ENCODE data around the gene HECA.
"Not testable (repeated sequence)": the region's sequence is repeated elsewhere in the genome, so short reads cannot be mapped to it uniquely, and the experiment has no call there.

HECA gene

DNA sequence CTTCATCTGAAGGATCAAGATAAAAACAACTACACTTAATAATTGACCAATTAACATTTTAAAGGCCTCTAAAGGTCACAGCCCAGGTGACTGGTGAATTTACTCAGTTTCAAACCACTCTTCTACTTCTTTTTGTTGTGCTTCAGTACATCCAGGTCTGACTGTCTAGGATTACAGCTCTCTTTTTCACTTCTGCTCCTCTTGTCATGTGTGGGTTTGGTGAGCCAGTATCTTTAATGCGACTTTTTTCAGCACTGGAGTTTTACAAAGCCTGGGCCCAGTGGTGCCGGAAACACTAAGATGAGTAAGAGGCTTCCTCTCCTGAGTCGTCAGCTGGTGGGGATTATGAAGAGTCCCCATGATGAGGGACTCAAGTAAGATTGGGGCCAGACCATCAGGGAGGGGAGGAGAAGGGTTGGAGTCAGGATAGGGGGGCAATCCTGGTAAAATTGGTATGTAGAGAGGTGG is 27.0 kb downstream of the HECA start:
- peak; percentile 79 for DNase-seq

DNA sequence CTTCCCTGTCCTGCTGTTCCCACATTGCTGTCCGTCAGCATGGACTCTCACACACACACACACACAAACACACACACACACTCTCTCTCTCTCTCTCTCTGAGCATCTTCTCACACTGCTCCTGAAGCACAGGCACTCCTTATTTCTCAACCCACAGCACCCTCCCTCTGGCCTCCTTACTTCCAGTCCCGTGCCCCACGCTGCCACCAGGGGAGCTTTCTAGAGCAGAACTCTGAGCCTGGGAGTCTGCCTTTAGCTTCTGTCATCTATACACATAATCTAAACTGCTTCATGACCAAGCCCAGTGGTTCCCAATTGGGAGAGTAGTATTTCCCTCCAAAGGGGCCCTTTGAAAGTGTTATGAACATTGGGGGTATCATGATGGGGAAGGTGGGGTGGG is 29.1 kb downstream of the HECA start:
- DNase-seq: no peak

DNA sequence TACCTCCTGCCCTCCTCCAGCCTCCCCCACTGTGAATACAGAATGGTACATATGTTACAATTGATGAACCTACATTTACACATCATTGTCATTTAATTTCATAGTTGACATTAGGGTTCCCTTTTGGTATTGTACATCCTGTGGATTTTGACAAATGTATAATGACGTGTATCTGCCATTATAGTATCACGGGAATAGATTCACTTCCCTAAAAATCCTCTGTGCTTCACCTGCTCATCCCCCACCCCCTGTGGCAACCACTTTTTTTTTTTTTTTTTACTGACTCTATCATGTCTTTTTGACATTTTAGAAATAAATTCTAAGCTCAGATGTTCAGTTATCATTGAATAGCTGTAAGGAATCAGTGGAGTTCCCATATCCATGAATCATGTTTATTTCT is 30.4 kb downstream of the HECA start:
- DNase-seq: no peak

DNA sequence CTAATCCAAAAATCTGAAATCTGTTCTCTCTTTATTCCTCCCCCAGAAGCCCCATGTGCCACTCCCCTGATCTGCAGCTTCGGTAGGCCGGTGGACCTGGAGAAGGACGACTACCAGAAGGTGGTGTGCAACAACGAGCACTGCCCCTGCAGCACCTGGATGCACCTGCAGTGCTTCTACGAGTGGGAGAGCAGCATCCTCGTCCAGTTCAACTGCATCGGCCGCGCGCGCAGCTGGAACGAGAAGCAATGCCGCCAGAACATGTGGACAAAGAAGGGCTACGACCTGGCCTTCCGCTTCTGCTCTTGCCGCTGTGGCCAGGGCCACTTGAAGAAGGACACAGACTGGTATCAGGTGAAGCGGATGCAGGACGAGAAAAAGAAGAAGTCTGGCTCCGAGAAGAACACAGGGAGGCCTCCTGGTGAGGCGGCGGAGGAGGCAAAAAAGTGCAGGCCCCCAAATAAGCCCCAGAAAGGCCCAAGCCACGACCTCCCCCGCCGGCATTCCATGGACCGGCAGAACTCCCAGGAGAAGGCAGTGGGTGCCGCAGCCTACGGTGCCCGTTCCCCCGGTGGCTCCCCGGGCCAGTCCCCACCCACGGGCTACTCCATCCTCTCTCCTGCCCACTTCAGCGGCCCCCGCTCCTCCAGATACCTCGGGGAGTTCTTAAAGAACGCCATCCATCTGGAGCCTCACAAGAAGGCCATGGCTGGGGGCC is 31.5 kb downstream of the HECA start:
- DNase-seq: no peak

DNA sequence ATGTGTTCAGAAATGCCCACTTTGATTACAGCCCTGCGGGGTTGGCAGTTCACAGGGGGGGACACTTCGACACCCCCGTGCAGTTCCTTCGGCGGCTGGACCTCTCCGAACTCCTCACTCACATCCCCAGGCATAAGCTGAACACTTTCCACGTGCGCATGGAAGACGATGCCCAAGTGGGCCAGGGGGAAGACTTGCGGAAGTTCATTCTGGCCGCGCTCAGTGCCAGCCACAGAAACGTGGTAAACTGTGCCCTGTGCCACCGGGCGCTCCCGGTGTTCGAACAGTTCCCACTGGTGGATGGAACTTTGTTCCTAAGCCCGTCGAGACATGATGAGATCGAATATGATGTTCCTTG is 32.1 kb downstream of the HECA start:
- DNase-seq: no peak

DNA sequence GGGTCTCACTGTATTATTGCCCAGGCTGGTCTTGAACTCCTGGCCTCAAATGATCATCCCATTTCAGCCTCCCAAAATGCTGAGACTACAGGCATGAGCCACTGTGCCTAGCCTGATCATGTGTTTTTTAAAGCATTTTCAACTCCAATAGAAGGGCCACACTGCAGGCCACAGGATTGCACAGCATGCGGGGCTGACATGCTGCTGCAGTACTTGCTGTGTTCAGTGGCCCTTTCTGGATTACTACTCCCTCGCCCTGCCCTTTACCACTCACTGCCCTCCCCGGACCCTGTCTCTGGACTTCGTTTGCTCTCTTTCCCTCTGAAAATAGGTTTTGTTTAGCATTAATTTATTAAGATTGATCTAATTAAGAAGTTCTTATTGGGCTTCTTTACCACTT is 37.3 kb downstream of the HECA start:
- DNase-seq: no peak

DNA sequence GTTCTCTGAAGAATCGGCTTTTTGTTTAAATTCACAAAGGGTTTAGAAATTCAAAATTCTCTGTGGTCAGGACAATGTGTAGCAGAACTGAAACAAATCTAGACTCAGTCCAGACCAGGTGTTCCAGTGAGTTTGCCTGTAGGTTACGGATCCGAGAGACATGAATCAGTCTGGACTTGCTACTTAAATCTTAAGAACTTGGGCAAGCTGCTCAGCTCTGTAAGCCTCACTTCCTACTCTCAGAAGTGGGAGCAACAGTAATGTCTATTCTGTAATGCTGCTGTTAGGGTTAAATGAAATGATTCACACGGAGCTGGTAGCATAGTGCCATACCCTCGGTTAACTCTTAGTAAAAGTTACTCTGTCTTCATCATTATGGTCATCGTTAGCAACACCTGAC is 37.7 kb downstream of the HECA start:
- no peak for DNase-seq

DNA sequence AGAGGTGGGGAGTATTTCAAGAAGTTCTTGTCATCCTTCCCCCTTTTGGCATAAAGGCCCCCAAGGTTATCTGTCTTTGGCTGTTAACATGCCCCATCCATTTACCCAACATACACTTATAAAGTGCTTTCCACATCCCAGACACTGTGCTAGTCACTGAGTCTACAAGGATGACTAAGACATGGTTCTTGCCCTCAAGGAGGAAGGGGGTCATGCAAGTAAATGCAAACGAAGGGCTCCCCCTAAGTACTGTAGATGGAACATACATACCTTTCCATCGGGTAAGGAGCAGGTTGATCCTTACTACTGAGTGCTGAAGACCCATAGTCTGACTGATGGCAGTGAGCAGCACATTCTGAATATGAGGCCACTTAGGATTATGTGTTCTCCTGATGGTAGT is 38.3 kb downstream of the HECA start:
- peak; percentile 57 for DNase-seq

DNA sequence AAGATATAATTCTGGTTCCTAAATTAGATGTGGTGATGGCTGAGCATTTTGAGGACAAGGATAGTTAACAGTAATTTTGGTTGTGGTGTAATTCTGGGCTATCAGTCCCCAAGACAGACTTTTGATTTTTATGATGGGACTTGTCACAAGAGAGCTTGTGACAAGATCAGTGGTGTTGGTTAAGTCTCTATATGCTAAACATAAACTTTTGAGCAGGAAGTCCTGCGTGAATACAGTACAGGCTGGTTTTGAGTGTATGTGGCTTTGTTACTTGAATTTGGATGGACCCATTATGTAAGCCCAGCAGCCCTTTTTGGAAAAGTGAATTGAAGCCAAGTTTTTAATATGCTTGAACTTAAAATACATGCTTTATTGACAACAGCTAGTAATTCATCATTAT is 38.9 kb downstream of the HECA start:
- no peak for DNase-seq

DNA sequence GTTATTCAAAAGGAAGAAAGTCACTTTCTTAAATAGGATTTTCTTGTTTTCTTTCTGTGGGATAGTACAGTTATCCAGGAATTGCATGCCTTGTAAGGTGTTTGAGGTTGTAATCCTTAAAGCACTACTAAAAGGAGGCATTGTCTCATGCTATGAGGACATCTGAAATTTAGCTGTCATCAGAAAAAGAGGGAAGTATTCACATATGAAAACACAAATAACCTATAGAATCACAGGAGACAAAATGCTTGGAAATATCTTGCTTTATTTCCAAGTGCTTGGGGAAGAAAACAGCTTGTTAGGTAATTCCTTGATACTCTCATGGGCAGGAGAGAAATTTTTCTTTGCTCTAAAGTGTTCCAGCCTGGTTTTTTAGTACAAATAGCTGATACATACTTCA is 40.1 kb downstream of the HECA start:
- DNase-seq: no peak

DNA sequence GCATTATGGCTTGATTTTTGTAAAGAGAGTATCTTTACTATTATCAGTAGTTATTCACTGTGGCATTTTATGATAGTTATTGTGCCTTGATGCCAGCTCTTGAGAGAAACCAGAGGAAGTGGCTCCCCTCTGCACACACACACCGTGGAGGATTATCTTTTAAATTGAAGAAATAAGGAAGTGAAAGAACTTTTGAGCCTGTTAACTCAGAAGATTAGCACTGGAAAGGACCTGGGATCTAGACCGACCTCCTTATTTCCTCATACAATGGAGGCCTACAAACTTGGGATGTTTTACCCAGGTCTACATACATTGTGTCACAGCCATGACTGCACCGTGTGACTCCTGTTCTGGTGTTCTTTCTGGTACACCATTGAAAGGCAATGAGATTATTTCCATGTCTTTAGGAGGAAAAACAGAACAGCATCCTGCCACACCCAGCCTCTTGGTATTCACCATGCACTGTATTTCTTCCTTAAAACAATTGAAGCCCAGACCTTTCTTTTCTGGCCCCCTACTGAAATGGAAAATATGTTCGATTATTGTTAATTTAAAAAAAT is 40.6 kb downstream of the HECA start:
- no peak for DNase-seq

DNA sequence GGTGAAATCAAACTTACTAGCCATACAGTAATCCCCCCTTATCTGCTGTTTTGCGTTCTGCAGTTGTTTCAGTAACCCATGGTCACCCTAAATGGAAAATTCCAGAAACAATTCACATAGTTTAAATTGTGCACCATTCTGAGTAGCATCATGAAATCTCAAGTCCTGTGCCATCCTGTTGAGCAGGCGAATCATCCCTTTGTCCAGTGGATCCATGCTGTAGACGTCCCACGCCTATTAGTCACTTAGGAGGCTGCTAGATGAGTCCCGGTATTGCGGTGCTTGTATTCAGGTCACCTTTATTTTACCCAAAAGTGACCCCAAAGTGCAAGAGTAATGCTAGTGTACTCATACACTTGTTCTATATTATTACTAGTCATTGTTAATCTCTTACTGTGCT is 46.4 kb downstream of the HECA start:
- DNase-seq: no peak

DNA sequence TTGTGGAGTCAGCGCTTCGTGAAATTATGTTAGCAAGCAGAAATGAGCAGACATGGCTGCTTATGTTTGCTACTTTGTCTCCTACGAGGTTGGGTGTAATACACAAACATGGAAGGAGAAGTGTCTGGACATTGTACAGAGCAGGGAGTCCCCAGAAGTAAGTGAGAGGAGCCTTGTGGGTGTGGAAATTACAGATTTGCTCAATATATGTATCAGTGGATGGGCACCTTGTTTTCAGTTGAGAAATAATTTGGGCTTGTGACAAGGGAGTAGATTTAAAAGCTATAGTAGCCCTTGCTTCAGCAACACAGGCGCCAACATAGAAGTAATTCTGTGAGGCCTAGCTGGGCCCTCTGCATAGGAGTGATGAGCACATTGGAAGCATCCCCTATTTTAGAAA is 49.2 kb downstream of the HECA start:
- DNase-seq: no peak

DNA sequence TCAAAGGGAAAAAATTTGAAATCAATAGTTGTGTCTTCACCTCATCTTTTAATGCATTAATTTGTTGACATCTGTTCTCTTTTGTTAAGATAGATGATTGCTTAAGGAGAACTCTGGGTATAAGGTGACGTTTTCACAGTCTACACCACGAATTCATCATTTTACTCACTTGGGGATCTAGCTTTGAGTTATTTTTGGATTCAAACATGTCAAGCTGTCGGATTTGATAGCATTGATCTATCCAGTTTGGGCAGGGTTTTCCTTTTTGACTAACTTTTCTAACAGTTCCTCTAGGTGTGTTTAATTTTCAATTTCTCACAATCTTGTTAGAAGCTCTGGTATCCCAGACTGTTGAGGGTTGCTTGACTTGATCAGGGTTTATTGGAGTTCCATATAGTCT is 49.6 kb downstream of the HECA start:
- DNase-seq: no peak

DNA sequence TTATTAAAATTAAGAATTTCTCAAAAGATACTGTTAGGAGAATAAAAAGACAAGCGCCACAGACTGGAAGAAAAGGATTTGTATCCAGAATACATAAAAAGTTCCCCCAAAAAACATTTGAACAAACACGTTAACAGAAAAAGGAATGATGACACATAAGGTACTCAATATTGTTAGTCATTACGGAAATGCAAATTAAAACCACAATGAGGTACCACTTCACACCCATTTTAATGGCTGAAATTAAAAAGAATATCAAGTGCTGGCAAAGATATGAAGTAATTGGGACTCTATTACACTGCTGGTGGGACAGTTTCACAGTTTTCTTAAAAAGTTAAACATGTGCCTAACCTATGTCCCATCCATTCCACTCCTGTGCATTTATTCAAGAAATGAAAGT is 51.4 kb downstream of the HECA start:
- DNase-seq: no peak

DNA sequence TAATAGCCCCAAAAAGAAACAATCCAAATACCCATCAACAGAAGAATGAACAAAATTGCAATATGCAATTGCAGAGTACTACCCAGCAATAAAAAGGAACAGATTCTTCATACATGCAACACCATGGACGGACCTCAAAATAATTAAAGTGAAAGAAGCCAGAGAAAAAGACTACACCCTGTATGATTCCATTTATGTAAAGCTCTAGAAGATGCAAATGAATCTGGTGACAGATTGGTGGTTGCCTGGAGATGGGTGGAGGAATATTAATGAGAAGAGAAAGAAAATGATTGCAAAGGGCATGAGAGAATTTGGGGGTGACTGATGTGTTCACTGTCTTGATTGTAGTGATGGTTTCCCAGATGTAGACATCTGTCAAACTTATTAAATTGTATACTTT is 51.8 kb downstream of the HECA start:
- DNase-seq: no peak

DNA sequence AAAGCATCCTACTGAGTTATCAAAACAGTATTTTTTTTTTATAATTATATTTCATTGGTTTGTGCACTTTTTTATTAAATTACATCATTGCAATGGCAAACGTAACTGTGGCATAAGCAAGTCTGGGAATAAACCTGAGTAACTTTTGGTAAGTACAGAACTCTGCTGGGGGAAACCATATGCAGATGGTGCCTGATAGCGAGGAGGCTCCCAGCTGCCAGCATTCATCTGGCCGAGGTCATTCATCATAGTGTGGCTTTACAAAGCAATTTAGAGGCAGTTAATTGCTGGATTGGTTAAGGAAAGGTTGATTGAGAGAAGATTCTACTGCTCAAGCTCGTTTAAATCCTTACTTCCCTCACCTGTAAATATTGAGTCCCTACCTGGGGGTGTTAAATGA is 52.6 kb downstream of the HECA start:
- no peak for DNase-seq

DNA sequence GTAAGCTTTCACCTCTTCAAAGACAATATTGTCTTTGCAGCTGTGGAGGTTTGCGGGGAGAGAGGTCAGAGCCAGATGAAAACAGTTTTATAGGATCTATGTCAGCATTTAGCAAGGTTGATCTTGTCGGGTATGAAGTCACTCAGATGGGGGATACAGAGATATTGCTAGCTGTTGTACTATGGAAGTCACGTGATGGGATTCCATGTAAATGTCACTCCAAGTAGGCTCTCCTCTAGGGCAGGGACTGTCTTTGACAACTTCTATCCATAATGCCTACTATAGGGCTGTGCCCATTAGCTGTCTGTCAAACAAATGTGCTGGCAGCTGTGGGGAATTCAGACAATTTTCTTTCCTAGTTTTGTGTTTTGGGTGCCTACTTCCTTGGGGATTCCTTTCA is 54.8 kb downstream of the HECA start:
- DNase-seq: no peak

DNA sequence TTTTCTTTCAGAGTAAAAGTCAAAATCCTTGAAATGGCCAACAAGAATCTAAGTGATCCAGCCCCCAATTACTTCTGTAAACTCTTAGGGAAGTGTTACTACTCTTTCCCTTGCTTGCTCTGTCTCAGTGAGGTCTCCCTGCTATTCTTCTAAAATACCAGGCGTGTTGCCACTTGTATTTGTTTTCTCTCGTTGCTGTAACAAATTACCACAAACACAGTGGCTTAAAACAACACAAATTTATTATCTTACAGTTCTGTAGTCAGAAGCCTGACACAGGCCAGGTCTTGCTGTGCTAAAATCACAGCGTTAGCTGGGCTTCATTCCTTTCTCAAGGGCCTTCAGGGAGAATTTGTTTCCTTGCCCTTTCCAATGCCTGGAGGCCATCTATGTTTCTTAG is 59.9 kb downstream of the HECA start:
- DNase-seq: no peak

DNA sequence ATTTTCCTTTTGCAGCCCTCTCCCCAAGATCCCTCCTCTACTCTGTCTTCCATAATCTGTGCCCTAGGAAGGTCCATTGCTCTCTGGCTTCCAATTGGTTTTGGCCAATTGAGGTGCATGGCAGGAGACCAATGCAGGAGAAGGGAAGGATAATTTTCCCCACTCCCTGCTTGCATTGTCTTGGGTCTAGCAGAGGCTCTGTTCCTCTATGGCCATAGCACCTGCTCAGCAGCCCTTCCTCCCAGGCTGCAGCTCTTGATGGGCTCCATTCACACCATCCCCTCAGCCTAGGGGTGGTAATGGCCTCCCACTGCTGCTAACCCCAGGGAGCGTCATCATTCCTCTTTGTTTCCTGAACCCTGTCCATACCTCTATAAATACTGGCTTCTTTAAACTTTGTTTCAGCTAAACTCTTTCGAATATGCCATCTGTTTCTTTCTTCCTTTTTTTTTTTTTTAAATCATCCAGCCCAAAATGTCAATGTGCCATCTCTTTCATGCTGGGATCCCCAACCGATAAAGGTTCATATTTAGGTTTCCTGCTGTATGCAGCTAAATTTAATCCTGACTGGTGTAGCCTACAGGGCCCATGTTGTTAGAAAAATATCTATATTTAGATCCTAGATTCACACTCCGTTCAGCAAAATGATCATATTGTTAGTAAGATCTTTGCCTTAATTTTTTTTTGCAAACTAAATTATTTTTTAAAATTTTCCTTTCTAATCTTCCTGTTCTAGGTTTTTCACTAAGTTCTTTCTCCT is 63.8 kb downstream of the HECA start:
- DNase-seq: no peak

DNA sequence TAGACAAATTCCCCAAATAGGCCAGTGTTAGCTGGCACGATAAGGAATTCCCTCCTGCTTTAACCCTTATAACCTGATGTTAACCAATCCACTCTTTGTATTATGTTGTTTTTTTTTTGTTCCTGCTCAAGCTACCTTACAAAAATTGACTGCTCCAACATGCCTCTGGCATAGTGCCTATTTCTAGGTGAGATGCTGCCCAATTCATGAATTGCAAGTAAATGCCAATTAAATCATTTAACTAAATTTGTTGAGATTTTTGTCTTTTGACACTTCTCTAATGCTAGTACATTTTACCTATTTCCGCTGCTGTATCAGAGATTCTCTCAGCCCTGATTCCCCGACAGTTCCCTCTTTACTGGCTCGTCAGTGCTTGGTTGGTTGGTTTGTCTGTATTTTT is 66.5 kb downstream of the HECA start:
- DNase-seq: no peak

DNA sequence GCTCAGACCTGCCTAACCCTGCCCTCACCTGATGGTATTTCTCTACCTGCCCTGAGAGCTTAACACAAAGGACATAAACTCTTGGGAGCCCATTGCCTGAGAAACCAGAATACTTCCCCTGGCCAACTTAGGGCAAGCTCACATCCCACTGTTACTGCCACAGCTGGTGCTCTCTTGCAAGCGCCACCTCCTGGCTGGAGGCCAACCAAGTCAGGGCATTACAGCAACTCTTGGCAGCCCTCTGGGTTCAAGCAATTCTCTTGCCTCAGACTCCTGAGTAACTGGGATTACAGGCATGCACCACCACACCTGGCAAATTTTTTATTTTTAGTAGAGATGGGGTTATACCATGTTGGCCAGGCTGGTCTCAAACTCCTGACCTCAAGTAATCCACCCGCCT is 70.1 kb downstream of the HECA start:
- DNase-seq: no peak

DNA sequence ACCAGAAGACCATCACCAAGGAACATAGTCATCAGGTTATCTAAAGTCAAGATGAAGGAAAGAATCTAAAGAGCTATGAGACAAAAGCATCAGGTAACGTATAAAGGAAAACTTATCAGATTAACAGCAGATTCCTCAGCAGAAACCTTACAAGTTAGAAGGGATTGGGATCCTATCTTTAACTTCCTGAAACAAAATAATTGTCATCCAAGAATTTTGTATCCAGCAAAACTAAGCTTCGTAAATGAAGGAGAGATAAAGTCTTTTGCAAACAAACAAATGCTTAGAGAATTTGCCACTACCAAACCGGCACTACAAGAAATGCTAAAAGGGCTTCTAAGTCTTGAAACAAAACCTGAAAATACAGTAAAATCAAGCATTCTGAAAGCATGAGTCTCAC is 71.0 kb downstream of the HECA start:
- DNase-seq: no peak

DNA sequence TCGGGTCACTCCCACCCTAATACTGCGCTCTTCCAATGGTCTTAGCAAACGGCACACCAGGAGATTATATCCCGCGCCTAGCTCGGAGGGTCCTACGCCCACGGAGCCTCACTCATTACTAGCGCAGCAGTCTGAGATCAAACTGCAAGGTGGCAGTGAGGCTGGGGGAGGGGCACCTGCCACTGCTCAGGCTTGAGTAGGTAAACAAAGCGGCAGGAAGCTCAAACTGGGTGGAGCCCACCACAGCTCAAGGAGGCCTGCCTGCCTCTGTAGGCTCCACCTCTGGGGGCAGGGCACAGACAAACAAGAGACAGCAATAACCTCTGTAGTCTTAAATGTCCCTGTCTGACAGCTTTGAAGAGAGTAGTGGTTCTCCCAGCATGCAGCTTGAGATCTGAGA is 75.9 kb downstream of the HECA start:
- not testable (repeated sequence) for DNase-seq

DNA sequence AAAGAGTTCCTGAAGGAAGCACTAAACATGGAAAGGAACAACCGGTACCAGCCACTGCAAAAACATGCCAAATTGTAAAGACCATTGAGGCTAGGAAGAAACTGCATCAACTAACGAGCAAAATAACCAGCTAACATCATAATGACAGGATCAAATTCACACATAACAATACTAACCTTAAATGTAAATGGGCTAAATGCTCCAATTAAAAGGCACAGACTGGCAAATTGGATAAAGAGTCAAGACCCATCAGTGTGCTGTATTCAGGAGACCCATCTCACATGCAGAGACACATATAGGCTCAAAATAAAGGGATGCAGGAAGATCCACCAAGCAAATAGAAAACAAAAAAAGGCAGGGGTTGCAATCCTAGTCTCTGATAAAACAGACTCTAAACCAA is 77.6 kb downstream of the HECA start:
- not testable (repeated sequence) for DNase-seq
